Central memory CD4-positive, alpha-beta T cell (primary cell): ENCODE measurements around the gene PRPF40A.
"Not testable (repeated sequence)": the region's sequence is repeated elsewhere in the genome, so short reads cannot be mapped to it uniquely, and the experiment has no call there.

ENCODE experiments used
- DNase-seq: peaks from one replicate; pipeline ENCODE4 v3.0.0; 2022
- total RNA-seq, 3 experiments: gene quantifications; one replicate each; lab custom pipeline; 2026; lab: John Stamatoyannopoulos, UW

Gene PRPF40A
- 241 to 414 (median 265) reads per million in 3 experiments for total RNA-seq

GRCh38 chr2:152717228-152718075, at the start of gene PRPF40A:
PRPF40A (minus strand) TSS chr2:152717461; CDS start chr2:152717439, 22 bp downstream.
- peak; percentile 98 for DNase-seq

GRCh38 chr2:152766928-152767327, 49.7 kb upstream of the PRPF40A start:
- DNase-seq = no peak

GRCh38 chr2:152763651-152764050, 46.4 kb upstream of the PRPF40A start:
- DNase-seq = no peak

GRCh38 chr2:152763208-152763607, 45.9 kb upstream of the PRPF40A start:
- DNase-seq = not testable (repeated sequence)

GRCh38 chr2:152762202-152762601, 44.9 kb upstream of the PRPF40A start:
- no peak for DNase-seq

- no peak for DNase-seq
Measured at GRCh38 chr2:152761214-152761613, 44.0 kb upstream of the PRPF40A start.

GRCh38 chr2:152759290-152760072, 42.2 kb upstream of the PRPF40A start:
- DNase-seq = no peak

GRCh38 chr2:152755029-152755428, 37.8 kb upstream of the PRPF40A start:
- no peak for DNase-seq

- DNase-seq = not testable (repeated sequence)
Measured at GRCh38 chr2:152747751-152748150, 30.5 kb upstream of the PRPF40A start.

- DNase-seq = no peak
Measured at GRCh38 chr2:152743002-152743401, 25.7 kb upstream of the PRPF40A start.

- DNase-seq = peak; percentile 51
Measured at GRCh38 chr2:152740743-152741328, 23.6 kb upstream of the PRPF40A start.

- DNase-seq = not testable (repeated sequence)
Measured at GRCh38 chr2:152739705-152740104, 22.4 kb upstream of the PRPF40A start.

GRCh38 chr2:152738438-152738837, 21.2 kb upstream of the PRPF40A start:
- no peak for DNase-seq

- DNase-seq = not testable (repeated sequence)
Measured at GRCh38 chr2:152737509-152737908, 20.2 kb upstream of the PRPF40A start.

- DNase-seq = peak; percentile 77
Measured at GRCh38 chr2:152730591-152731333, 13.5 kb upstream of the PRPF40A start.

- DNase-seq = peak; percentile 16
Measured at GRCh38 chr2:152729844-152730243, 12.6 kb upstream of the PRPF40A start.

- no peak for DNase-seq
Measured at GRCh38 chr2:152723918-152724317, 6.7 kb upstream of the PRPF40A start.

- DNase-seq = not testable (repeated sequence)
Measured at GRCh38 chr2:152722639-152723038, 5.4 kb upstream of the PRPF40A start.

GRCh38 chr2:152720794-152721193, 3.5 kb upstream of the PRPF40A start:
- DNase-seq = no peak

- DNase-seq = no peak
Measured at GRCh38 chr2:152718909-152719645, 1.8 kb upstream of the PRPF40A start.

GRCh38 chr2:152718076-152718908, 1.0 kb upstream of the PRPF40A start, which contains the start of gene ARL6IP6:
ARL6IP6 (plus strand) TSS chr2:152718620; CDS start chr2:152718625, 5 bp downstream.
- DNase-seq = peak; percentile 94
